Measurements from ENCODE around the gene PLSCR3. TPM values are rescaled to one million over a fixed set of nuclear protein-coding genes. Genes with fewer than 3 reads are reported as not detected.

PLSCR3 gene
- 10 to 100 TPM in 3 of 4 donors, under 1 TPM in 1; 0.77 to 42.6 (median 17.6) TPM for total RNA-seq

GRCh38 chr17:7394452-7395191, at the start of gene PLSCR3:
Gene PLSCR3, minus strand, starts transcription at chr17:7394525. Its CDS starts 415 bp downstream, at chr17:7394110.
- TF ChIP-seq POLR2A (IDR thresholded peaks at IDR 0.05): peak; percentile 85 to 94
- TF ChIP-seq, protein P1, sequence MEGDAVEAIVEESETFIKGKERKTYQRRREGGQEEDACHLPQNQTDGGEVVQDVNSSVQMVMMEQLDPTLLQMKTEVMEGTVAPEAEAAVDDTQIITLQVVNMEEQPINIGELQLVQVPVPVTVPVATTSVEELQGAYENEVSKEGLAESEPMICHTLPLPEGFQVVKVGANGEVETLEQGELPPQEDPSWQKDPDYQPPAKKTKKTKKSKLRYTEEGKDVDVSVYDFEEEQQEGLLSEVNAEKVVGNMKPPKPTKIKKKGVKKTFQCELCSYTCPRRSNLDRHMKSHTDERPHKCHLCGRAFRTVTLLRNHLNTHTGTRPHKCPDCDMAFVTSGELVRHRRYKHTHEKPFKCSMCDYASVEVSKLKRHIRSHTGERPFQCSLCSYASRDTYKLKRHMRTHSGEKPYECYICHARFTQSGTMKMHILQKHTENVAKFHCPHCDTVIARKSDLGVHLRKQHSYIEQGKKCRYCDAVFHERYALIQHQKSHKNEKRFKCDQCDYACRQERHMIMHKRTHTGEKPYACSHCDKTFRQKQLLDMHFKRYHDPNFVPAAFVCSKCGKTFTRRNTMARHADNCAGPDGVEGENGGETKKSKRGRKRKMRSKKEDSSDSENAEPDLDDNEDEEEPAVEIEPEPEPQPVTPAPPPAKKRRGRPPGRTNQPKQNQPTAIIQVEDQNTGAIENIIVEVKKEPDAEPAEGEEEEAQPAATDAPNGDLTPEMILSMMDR (IDR thresholded peaks at IDR 0.05): peak; percentile 13 to 30 (median 16)
- peaks cover 0 to 10% of the 10 kb centered on the region in 2 donors for H3K4me1 ChIP-seq
- H3K36me3 ChIP-seq: no peaks in the 10 kb centered on the region
- intact Hi-C loops (cut with DNase I; ENCODE audit: low total_unique reads): no loop called here
- peak within 1 kb of the TSS; percentile 67 to 89 for H3K4me3 ChIP-seq
- H3K9me3 ChIP-seq: no peaks in the 10 kb centered on the region
- H3K27me3 ChIP-seq: no peaks in the 10 kb centered on the region
- DNase-seq: peak; percentile 83 to 89
- peak within 1 kb of the TSS; percentile 79 to 93 for H3K27ac ChIP-seq

DNA sequence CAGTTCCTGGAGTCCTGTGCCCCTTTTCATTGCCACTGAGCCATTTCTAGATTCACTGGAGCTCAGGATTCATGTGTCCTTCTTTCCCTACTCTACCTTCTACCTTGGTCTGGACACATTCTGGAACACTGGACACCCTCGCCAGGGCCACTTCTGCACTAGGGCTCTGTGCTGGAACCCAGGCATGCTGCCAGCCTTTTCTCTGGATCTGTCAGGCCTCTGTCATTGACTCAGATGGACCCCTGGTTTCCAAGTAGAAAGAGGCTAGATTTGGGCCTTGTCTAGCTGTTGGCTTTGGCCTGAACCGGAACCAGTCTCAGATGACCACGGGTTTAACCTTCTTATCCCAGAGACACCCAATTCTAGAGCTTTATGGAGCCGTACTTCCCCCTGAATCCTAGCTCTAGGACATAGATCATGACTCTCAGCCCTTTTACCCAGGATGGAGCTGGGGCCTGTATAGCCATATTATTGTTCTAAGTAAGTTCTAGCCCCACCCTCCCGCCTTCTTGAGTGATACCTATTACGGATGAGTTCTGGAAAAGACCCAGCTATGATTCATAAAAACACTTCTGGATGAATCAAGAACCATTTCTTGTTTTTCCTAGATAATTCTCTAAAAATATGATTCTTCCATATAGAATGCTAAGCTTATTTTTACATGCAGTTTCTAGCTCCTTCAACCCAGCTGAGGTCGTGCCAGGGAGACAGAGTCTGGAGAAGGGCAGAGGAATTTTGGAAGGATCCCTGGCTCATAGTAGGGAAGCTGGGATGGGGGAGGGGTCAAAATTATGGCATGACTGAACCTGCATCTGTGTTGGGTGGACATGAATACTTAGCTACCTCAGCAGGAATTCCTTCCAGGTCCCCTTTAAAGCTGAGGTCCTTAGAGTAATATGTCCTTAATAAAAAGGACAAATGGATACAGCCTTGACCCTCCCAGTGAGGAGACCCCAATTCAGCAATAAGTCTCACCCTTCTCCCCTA, 49.5 kb upstream of the PLSCR3 start:
- Histone ChIP-seq H3K27me3 (peaks cover 0 to 20% of the 10 kb centered on the region in 2 donors), H3K9me3 (no peaks in the 10 kb centered on the region), H3K4me1 (peaks cover 0 to 25% of the 10 kb centered on the region in 2 donors), H3K4me3 (no peak overlapping the region), H3K36me3 (no peaks in the 10 kb centered on the region), H3K27ac (no peak overlapping the region)
- TF ChIP-seq, protein P1 (IDR thresholded peaks at IDR 0.05): no peak
- TF ChIP-seq POLR2A (IDR thresholded peaks at IDR 0.05): no peak
- intact Hi-C loops (cut with DNase I; ENCODE audit: low total_unique reads): no loop called here
- DNase-seq: no peak

DNA sequence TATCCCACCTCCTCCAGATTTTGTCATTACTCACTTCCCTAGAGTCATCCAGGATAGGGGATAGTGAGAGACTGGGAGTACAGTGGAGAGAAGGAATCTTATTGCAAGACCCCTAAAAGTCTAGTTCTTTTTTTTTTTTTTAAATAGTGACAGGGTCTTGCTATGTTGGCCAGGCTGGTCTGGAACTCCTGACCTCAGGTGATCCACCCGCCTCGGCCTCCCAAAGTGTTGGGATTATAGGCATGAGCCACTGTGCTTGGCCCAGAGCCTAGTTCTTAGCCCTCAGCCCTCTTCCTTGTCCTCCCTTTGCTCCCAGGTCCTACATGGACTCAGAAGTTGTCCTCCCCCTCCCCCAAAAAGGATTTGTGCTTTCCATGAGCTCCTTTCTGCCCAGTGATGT, 47.8 kb upstream of the PLSCR3 start:
- Histone ChIP-seq H3K9me3 (no peaks in the 10 kb centered on the region), H3K36me3 (no peaks in the 10 kb centered on the region), H3K4me3 (no peak overlapping the region), H3K27ac (no peak overlapping the region), H3K27me3 (peaks cover 0 to 28% of the 10 kb centered on the region in 2 donors), H3K4me1 (peaks cover 0 to 39% of the 10 kb centered on the region in 2 donors)
- no peak for DNase-seq
- intact Hi-C loops (cut with DNase I; ENCODE audit: low total_unique reads): no loop called here
- TF ChIP-seq POLR2A (IDR thresholded peaks at IDR 0.05): no peak
- TF ChIP-seq, protein P1 (IDR thresholded peaks at IDR 0.05): no peak

DNA sequence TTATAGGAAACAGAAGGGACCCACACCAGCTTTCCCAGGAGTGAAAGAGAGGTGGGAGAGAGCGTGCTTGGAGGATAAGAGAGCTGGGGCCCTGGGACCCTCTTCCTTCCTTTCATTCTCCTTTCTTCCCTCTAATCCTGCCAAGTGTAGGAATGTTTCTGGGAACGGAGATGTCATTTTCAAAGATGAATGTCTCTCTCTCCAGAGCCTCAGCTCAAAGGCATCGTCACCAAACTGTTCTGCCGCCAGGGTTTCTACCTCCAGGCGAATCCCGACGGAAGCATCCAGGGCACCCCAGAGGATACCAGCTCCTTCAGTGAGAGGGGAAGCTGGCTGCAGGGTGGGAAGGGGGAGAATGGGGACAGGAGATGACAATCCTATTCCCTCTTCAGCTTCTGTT, 46.9 kb upstream of the PLSCR3 start:
- no peak overlapping the region for H3K4me3 ChIP-seq
- intact Hi-C loops (cut with DNase I; ENCODE audit: low total_unique reads): no loop called here
- peaks cover 0 to 28% of the 10 kb centered on the region in 2 donors for H3K27me3 ChIP-seq
- H3K4me1 ChIP-seq: peaks cover 0 to 39% of the 10 kb centered on the region in 2 donors
- no peaks in the 10 kb centered on the region for H3K36me3 ChIP-seq
- peak overlapping the region in 1 of 2 donors; percentile 12 for H3K27ac ChIP-seq
- H3K9me3 ChIP-seq: no peaks in the 10 kb centered on the region
- DNase-seq: no peak
- TF ChIP-seq POLR2A (IDR thresholded peaks at IDR 0.05): no peak
- TF ChIP-seq, protein P1 (IDR thresholded peaks at IDR 0.05): no peak

All from uterus (tissue), 4 donors.